GM19467 (cell line): Measurements from ENCODE around the gene SDHAF1.

Experiments
- ATAC-seq: cut with Tn5 transposase; IDR thresholded peaks from one replicate; pipeline ENCODE4 v1.9.1; 2021; ENCODE audit warnings: mild to moderate bottlenecking, moderate library complexity; ENCODE audit not compliant: unreplicated experiment

Gene SDHAF1

DNA sequence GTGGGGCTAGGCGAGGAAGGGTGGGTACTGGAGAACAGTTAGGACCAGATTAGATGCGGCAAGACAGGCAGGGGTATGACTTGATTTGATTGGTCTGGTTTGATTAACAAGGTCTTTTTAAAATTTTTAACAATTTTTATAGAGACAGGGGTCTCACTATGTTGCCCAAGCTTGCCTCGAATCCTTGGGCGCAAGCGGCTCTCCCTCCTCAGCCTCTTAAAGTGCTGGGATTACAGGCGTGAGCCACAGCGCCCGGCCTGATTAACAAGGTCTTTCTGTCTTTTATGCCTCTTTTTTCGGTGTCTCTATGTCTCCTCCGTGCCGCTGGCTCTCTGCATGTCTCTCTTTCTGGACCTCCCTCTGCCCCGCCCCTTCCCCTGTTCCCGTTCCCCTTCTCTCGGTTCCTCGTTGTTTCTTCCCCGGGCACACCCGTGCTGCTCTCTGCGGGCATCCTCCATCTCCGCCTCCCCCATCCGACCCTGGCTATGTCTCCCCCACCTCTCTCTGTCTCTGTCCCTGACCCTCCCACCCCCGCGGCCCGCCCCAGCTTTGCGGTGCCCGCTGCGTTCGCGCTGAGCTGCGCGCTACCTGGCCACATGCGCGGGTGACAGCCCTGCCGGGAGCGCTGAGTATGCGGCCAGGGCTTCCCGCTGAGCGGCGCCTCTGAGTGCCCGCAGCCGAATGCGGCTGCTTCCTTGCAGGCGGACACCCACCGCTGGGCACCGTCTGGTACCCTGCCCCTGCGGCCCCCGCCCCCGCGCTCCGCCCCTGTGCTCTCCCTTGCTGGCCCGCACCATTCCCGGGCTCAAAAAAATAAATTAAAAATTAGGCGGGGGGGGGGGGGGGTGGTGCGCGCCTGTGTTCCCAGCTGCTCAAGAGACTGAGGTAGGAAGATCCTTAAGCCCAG is 8.1 kb upstream of the SDHAF1 start:
- ATAC-seq = no peak

DNA sequence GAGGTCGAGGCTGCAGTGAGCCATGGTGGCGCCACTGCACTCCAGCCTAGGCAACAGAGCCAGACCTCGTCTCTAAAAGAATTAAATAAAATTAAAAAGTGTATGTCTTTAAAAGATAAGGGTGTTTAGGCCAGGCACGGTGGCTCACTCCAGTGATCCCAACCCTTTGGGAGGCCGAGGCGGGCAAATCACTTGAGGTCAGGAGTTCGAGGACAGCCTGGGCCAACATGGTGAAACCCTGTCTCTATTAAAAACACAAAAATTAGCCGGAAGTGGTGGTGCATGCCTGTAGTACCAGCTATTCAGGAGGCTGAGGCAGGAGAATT is 7.5 kb upstream of the SDHAF1 start:
- no peak for ATAC-seq

GRCh38 chr19:35988824-35989223 is 6.2 kb upstream of the SDHAF1 start:
- ATAC-seq = no peak

DNA sequence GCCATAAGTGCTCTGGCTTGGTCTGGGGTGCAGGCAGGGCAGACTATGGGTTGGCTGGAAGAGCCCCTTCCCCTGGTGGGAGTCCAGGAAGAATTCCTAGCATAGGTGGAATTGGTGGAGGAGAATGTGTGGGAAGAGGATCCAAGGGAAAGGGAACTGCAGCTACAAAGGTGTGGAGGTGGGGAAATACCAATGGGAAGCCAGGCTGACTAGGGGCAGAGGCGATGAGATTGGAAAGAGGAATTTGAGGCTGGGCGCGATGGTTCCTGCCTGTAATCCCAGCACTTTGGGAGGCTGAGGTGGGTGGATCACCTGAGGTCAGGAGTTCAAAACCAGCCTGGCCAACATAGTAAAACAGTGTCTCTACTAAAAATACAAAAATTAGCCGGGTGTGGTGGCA is 4.8 kb upstream of the SDHAF1 start:
- ATAC-seq = no peak

DNA sequence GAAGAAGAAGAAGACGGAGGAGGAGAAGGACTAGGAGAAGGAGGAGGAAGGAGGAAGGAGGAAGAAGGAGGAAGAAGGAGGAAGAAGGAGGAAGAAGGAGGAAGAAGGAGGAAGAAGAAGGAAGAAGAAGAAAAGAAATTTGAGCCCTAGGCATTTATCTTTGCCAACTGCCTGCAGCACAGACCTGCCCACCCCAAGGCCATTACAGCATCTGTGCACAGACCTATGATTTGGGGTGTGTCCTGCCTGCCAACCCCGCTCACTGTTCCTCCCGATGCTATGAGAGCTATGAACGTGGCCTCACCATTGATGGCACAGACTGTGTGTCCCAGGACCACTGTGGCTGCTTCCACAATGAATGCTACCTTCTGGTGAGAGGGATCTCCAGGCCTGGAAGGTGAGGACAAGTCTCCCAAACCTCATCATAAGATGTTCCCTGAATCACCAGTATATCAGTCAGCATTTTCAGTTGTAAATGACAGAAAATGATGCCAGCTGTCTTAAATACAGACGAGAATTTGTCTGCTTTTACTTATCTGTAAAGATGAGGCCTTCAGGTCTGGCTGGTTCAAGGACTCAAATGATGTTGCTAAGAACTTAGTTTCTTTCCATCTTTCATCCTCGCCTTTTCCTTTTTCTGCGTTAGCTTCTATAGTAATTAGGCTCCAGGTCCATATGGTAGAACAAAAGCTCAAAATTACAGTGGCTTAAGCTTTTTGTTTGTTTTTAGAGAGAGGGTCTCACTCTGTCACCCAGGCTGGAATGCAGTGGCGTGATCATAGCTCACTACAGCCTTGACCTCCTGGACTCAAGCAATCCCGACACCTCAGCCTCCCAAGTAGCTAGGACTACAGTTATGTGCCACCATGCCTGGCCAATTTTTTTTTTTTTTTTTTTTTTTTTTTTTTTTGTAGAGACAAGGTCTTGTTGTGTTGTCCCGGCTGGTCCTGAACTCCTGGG is 3.9 kb upstream of the SDHAF1 start:
- no peak for ATAC-seq

DNA sequence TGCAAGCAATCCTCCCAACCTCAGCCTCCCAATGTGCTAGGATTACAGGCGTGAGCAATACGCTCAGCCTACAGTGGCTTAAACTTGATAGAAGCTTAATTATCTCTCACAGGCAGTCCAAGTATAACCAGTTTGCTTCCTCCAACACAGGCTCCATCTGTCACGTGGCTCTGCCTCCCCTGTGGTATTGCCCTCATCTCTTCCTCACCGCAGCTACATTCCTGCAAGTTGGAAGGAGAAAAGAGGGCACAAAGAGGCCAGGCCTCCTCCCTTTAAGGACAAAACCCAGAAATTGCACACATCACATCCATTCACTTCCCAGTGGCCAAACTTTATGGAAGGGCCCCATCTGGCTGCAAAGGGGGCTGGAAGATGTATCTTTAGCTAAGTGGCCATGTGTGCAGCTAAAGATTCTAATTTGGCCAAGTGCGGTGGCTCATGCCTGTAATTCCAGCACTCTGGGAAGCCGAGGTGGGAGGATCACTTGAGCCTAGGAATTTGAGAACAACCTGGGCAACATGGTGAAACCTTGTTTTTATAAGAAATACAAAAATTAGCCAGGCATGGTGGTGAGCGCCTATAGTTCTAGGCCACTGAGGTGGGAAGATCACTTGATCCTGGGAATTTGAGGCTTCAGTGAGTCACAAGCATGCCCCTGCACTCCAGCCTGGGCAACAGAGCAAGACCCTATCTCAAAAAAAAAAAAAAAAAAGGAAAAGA is 3.1 kb upstream of the SDHAF1 start:
- ATAC-seq = no peak

GRCh38 chr19:35992907-35993765 is 1.9 kb upstream of the SDHAF1 start:
- no peak for ATAC-seq

GRCh38 chr19:35993923-35994598 is 927 bp upstream of the SDHAF1 start:
- no peak for ATAC-seq

GRCh38 chr19:35996777-35997176 is 1.8 kb downstream of the SDHAF1 start:
- no peak for ATAC-seq

DNA sequence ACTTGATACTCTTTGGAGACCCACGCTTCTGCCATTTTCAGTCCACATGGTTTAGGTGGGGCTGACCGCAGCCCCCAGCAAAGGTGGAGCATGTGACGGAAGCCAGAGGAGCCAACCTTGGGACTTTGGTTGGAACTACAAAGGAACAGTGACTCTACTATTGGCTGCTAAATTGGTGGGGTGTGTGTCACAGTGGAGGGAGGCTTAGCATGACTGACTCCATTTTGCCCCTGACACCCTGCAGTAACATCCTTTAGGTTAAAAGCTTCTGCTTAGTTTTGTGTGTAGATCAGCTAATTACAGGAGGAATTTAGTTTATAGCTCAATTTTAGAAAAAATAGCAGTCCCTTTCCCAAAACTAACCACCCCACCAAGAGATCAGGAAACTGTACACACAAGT is 6.6 kb downstream of the SDHAF1 start:
- no peak for ATAC-seq

DNA sequence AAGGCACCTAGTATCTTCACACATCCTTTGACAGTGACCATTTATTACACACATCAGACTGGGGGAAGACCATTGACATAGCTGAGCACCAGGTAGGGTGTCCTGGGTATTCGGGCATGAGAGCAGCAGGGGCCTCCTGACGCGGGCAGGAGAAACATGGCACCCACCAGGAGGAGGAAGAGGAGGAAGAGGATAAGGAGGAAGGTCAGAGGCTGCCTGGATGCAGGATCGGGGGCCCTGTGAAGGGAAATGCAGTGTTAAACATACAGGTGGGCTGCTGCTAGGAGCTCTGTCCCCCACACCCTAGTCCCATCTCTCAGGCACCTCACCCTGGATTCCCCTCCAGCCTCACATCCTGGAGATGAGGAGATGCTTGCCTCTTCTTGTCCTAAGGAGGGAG is 8.3 kb downstream of the SDHAF1 start:
- no peak for ATAC-seq

DNA sequence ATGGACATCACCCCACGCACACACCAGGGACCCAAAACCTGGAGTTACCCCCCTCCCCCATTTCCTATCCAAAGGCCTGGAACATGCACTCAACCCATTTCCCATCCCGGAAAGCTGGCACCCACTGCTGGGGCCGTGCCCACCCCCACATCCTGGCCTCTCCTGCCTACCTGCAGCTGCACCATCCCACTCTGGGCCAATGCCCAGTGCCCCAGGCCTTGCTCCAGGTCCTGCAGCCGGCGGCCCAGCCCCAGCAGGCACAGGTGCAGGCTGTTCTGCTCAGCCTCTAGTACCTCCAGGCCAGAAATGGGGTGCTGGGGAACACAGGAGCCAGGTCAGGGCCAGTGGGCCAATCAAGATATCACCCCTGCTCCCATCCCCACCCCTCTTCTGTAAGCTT is 12.0 kb downstream of the SDHAF1 start:
- no peak for ATAC-seq

DNA sequence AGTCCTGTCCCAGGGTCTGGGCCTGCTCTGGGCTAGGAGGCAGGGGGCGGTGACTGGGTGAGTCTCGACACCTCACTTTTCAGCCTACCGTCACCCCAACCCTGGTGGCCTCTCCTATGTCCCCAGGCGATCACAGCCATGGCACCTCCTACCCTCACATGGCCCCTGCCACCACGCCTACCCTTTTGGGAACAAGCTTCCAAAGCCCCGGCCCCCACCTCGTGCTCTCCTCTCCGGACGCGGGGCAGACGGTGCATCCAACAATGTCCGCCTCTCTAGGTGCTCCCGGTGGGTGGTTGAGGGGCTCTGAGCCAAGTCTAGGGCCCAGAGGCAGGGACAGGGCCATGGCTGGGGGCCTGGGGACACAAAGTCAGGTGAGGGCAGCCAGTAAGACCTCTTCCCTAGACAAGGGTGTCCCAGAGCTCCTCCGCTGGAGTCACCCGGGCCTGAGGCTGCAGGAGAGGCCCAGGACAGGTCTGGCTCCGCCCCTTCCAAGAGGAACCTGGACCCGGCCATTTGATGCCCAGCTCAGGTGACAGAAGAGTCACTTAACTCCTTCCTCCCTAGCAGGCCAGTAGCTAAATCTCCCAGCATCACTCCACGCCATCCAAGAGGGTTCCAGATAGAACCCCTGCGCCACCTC is 13.5 kb downstream of the SDHAF1 start, which contains the start of gene SYNE4:
Gene SYNE4 (minus strand): TSS at position 478 of the 643 bp plus-strand sequence. CDS start 132 bp downstream, at position 346.
- ATAC-seq = no peak

DNA sequence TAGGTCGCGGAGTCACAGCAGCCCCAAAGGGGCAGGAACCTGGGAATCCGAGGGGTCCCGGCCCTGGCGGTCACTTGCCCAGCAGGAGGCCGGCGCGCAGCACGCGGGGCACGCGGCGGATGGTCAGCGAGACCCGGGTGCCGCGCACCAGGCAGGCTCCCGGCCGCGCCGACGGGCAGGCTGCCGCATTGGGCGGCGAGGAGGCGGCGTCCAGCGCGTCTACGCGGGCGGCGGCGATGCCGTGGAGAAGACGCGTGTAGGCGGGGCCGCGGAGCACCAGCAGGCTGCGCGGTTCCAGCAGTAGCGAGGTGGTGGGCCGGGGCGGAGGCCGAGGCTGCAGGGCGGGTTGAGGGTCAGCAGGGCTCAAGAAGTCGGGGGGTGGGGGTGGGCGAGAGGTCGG is 14.2 kb downstream of the SDHAF1 start:
- ATAC-seq = no peak

DNA sequence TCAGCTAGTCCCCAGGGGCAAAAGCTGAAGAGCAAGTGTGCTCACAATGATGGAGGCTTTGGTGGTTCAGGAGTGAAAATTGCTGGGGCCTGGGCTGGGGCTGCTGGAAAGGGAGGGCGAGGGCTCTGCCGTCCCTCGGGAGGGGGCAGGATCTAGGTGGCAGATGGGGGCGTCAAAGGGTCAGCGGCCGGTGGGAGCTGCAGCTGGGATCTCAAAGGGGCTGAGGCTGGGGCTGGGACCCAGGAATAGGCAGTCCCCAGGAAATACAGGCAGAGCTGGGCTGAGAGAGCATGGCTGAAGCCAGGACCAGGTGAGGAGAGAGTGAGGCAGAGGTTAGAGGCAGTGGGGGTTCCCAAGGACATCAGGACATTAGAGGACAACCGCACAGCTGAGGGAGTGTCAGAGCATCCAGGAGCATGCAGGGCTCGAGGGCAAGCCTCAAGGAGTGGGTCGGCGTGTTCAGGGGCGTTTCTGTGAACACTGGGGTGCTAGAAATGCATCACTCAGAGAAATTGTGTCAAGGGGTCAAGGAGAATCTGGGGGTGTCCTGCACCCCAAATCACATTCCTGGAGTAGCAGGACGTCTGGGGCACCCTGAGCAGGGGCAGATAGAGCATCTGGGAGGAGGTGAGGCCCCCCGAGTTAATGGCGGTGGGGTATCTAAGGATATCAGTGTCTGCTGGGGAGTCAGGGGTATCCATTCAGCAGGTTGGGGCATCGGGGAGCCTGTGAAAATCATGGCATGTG is 14.8 kb downstream of the SDHAF1 start:
- no peak for ATAC-seq

DNA sequence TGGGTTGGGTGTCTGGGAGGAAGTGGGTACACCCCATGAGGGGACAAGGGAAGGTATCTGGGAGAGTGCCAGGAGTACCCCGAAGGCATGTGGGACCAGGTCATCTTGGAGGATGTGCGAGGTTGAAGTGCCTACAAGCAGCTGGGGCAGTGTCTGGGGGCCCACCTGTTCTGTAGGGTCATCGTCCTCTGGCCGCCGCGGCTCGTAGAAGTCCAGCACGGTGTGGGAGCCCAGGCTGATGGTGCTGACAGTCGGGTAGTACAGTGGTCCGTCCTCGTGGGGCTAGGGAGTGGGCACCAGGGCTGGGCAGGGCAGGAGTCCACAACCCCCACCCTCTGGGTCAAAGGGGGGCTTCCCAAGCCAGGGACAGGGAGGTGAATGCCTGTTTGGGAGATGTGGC is 15.4 kb downstream of the SDHAF1 start:
- ATAC-seq = no peak

- ATAC-seq = no peak
Observed at GRCh38 chr19:36013280-36014011, 18.5 kb downstream of the SDHAF1 start.
